HG02840 (cell line): ENCODE data around the gene BRAP.
"Not testable (repeated sequence)": the region's sequence is repeated elsewhere in the genome, so short reads cannot be mapped to it uniquely, and the experiment has no call there.

ENCODE experiments used
- ATAC-seq: cut with Tn5 transposase; IDR thresholded peaks from one replicate; pipeline ENCODE4 v1.9.1; 2021; ENCODE audit warnings: mild to moderate bottlenecking, moderate library complexity, moderate number of reproducible peaks; ENCODE audit not compliant: unreplicated experiment, low FRiP score

BRAP gene

DNA sequence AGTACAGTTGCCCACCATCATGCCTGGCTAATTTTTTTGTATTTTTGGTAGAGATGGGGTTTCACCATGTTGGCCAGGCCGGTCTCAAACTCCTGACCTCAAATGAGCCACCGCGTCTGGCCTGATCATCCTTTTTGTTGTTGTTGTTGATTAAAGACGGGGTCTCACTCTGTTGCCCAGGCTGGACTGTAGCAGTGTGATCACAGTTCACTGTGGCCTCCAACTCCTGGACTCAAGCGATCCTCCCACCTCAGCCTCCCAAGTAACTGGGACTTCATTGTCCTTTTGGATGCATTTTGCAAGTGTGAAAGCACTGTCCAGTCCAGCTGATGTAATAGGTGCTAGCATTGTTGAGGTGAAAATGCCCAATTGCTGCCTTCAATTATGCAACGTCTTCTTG, 59.5 kb downstream of the BRAP start:
- no peak for ATAC-seq

DNA sequence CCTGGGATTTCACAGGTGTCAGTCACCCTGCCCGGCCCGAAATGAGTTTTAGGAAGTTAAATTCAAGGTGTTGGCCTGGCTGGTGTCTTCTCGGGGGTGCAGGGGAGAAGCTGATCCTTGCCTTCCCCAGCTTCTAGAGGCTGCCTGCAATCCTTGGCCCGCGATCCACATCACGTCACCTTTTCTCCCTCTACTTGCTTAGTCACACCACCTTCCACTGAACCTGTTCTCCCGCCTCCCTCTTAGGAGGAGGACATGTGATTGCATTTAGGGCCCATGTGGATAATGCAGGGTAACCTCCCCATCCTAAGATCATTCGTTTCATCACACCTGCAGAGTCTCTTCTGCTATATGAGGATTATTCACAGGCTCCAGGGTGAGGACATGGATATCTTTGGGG, 61.2 kb downstream of the BRAP start:
- ATAC-seq: no peak

DNA sequence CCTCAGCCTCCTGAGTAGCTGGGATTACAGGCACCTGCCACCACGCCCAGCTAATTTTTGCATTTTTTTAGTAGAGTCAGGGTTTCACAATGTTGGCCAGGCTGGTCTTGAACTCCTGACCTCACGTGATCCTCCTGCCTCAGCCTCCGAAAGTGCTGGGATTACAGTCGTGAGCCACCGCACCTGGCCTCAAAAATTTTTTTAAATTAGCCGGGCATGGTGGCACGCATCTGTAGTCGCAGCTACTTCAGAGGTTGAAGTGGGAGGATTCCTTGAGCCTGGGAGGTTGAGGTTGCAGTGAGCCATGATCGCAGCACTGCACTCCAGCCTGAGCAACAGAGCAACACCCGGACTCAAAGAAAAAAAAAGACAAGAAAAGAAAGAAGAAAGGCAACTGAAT, 67.9 kb downstream of the BRAP start:
- ATAC-seq: not testable (repeated sequence)

DNA sequence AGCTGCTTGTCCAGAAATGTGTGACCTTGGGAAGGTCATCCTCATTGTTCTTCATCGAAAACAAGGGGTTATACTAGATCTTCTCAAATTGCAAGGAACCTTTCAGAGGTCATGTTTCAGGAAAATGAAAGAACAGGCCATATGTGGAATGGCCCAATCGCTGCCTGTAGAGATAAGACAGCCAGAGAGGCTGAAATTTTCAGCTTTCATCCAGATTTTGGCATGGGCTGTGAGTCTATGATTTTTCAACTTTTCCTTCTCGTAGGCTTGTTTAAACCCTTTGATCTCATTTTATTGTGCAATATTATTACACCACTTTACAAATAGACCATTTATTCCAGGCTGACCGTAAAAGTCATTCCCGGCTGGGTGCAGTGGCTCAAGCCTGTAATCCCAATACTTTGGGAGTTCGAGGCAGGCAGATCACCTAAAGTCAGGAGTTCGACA, 69.6 kb downstream of the BRAP start:
- ATAC-seq: no peak

DNA sequence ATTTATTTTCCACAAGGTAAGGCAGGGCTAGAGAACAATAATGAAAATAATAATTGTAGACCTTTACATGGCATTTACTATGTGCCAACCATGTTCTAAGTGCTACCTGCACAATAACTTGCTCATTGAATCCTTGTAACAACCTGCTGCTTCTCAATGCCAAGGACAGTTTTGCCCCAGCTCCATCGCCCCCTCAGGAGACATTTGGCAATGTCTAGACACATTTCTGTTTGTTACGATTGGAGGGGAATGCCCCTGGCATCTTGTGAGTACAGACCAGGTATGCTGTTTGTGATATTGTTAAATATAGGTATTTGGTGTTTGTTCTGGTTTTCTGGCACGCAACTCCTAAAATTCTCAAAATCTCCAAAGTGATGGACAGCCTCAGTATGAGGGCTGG, 78.5 kb downstream of the BRAP start:
- ATAC-seq: no peak

DNA sequence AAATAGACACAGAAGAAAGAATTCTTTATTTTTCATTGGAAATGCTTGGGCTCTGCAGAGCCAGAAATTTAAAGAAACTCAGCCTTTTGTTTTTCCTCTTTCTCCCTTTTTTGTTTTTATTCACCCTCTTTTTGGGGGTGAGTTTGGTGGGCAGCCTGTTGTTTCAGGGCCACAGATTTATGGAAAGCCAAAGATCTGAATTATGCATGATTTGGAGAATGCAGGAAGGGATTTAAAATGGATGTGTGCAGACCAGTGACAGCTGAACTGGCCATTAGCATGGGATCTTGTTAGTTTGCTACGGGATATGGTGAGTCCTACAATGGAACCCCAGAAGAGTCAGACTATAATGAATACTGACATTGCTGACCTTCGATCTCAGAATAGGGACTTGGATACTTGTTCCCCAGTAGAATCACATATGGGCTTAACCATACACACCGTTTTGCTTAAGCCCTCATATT, 79.0 kb downstream of the BRAP start:
- ATAC-seq: no peak

DNA sequence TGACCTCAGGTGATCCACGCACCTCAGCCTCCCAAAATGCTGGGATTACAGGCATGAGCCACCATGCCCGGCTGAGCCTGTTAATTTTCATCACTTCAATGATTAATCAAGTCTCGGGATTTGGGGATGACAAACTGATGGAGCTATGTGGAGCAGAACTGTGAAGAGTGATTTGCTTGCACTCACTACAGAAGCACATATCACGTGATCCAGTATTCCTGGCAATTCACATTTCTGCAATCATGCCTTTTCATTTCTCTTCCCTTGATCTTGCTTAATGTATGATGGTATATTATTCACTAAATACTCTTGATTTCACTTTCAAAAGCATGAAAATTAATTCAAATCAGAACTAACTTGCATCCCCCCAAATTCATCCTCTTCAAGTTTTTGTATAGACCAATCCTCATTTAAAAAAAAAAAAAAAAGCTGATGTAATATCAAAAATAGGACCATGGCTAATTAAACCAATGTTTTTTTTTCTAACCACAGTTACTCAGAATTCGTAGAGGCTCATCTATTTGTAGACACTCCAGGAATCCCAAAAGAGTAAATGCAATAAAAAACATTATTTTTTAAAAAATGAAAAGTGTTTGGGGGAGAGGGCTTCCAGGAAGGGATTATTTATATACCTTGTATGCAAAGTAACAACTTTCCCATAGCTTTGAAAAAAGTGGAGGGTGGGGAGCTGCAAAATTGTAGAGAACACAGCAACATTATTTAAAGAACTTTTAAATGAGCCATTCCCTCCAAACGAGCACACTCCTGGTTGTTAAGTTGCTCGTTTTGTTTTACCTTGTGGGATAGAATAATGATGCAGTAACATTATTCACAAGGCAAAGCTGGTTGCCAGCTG, 79.6 kb downstream of the BRAP start:
- ATAC-seq: no peak

DNA sequence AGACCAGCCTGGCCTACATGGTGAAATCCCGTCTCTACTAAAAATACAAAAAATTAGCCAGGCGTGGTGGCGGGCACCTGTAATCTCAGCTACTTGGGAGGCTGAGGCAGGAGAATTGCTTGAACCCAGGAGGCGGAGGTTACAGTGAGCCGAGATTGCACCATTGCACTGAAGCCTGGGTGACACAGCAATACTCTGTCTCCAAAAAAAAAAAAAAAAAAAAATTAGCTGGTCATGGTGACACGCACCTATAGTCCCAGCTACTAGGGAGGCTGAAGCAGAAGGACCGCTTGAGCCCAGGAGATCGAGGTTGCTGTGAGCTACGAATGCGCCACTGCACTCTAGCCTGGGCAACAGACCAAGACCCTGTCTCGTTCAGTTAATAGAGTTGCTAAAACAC, 82.9 kb downstream of the BRAP start:
- not testable (repeated sequence) for ATAC-seq

DNA sequence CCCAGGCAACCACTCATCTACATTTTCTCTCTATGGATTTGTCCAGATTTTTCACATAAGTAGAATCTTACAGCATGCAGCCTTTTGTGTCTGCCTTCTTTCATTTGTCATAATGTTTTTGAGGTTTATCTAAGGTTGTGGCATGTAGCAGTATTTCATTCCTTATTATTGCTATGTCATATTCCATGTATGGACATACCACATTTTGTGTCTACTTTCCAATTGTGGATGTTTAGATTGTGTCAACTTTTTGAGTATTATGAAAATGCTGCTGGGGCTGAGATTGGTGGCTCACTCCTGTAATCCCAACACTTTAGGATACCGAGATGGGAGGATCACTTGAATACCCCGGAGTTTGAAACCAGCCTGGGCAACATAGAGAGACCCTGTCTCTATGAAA, 83.4 kb downstream of the BRAP start:
- no peak for ATAC-seq

DNA sequence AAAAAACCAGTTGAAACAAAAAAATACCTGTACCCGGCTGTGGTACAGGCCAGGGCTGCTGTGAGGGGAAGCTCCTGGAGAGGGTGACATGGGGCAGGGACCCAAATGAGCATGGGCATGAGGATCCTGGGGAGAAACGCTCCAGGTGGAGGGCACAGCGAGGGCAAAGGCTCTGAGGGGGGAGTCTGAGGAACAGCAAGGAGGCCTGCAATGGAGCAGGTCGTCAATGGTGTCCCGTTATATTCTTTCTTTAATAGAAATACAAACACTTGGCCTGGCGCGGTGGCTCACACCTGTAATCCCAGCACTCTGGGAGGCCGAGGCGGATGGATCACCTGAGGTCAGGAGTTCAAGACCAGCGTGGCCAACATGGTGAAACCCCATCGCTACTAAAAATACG, 84.8 kb downstream of the BRAP start:
- not testable (repeated sequence) for ATAC-seq

DNA sequence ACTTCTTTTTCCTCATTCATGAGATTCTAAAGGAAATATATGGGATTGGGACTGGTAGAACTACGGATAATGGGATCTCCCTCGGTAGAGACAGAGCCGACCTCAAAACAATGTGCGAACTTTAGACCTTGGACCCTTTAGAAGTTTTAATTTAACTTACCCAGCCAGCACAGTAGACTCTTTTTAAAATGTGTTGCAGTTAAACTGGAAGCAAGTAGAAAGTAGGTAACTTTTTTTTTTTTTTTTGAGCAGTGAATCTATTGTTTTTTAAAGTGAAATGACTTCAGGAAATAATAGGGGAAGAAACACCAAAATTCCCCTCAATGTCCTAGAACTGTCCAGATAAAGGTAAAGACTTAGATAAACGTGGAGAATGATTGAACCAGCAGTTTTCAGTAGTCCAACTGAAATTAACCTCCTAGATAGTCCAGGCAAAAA, 85.5 kb downstream of the BRAP start:
- no peak for ATAC-seq

DNA sequence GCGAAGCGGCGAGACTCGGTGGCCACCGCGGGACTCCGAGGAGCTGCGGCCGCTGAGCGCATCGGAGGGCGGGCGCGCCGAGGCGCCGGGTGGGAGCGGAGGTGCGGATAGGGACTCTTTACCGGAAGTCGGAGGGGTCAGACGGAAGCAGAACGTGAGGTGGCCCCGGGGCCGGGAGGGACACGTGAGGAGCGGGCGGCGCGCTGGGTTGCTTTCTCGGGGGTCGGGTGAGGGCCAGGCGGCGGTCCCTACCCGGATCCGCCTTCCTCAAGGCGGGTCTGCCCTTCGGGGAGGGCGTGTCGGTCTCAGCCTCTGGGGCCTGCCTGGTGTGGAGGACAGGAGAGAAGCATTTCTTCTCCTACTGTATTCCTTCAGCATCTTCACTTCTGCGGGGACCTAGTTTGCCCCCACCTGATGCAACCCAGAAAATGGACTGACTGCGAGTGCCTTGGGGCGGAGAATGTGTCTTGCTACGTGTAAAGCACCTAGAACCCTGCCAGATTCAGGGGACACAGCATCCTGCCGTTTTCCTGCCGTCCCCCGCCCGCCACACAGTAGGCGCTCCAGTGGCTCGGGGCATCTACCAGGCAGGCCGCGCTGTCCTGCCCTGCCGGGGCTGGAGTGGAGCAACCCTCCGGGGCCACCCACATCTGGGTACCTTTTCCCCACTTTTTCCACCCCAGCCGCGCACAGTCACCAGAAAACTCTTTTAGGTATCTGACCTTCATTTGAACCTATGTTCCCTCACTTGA, 86.1 kb downstream of the BRAP start:
- peak; percentile 69 for ATAC-seq

DNA sequence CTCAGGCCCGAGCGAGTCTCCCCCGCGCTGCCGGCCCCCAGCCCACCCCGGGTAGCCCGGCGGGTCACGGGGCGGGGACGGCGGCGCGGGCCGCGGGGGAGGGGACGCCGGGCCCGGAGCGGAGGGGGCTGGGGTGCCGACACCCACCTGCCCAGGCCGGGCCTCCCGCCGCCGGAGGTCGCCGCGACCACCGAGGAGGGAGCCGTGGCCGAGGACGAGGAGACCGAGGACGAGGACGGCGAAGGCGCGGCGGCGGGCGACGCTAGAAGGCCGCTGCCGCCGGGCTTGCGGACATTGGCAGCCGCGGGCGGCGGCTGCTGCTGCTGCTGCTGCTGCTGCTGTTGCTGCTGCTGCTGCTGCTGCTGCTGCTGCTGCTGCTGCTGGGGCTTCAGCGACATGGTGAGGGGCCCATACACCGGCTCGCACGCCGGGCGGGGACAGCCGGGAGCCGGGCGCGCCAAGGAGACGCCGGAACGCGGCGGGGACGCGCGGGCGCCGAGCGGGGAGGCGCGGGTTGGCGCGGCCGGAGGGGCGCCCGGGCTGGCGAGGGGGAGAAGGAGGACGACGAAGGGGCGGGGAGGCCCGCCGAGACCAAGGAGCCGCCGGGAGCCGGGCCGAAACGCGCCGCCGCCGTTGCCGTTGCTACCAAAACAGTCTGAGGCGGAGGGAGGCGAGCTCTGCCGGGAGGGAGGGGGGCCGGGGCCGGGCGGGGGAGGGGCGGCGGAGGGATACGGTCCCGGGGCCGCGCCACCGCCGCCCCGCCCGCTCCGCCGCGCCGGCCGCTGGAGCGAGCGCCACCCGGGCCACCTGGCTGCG, 86.9 kb downstream of the BRAP start, which contains the start of gene ATXN2:
Gene ATXN2 (minus strand): TSS at position 679 of the 816 bp plus-strand sequence. CDS start 281 bp downstream, at position 398.
- ATAC-seq: peak; percentile 48

DNA sequence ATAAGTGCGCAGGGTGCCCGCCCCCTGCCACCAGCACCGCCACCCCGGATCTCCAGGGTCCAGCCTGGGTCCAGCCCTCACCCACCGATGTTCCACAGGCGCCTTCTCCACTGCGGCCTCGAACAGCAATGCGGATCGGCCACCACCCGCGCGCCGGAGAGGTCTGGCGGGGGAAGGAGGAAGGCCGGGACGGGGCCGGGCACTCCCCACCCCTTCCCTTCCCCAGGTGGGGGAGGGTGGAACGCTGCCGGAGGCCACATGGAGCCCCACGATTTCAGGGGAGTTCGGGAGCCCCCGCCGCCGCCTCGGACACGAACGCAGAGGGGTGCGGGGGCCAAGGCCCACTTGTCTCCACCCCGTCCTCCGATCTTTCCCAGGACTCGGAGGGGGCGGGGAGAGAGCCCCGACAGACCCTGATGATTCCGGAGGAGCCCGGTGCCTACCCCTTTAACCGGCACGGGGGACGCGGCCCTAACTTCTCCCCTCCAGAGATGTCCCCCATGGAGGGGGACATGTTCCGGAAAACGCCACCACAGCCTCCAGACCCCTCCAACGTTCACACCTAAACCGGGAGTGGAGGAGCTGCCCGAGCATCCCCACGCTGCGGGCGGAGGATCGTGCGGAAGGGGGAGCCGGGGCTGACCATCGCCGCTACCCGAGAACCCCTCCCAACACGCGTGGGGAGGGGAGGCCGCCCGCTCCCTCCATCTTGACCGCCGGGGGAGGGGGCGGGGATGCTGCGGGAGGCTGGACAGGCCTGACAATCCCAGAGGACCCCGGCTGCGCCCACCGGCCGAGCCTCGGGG, 87.7 kb downstream of the BRAP start:
- peak; percentile 14 for ATAC-seq

DNA sequence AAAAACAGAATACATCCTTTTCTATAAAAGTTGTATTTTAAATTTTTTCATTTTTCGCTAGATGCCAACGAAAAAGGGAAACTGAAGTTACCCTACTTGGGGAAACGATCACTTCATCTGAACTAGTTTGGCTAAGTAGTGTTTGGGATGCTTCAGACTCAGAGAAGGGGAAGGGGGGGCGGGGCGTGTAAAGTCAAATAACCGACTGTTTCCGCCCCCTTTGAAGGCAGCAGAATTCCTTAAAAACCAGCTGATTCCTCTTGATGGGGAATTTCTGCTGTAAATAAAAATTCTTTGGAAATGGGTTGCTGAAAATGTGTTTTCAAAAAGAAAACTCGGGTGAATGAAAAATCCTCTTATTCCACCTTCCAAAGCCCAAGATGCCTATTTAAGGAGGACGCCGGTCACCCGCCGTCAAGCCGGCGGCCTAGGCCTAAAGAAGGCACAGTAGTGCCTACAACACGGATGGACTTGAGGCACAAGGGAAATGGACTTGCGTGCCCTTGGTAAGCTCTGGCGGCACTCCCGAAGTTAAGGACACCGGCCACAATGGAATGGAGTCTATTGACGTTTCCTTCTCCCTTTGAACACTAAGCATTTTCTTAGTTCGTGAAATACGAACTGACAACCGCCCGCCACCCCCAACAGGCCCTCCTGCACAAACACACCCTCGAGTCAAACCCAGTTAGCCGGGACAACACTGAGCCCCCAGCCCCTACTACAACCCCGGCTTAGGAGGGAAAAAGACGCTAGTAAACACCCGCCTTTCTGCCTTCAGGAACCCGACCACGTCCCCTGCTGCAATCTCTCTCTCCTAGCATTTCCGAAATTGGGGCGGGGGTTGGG, 88.5 kb downstream of the BRAP start:
- ATAC-seq: no peak

DNA sequence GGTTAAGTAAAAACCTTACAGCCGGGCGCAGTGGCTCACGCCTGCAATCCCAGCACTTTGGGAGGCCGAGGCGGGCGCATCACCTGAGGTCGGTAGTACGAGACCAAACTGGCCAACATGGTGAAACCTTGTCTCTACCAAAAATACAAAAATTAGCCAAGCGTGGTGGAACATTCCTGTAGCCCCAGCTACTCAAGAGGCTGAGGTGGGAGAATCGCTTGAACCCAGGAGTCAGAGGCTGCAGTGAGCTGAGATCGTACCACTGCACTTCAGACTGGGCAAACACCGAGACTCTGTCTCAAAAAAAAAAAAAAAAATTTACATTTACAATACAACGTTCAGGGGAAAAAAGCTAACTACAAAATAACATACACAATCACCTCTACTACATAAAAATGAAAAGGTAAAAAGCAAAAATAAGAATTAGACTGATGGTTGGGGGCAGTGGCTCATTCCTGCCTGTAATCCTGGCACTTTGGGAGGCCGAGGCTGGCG, 90.4 kb downstream of the BRAP start:
- not testable (repeated sequence) for ATAC-seq
